ENCODE measurements around the gene HCRTR1. TPM values are rescaled to one million over a fixed set of nuclear protein-coding genes. Genes with fewer than 3 reads are reported as not detected.

The HCRTR1 gene
- total RNA-seq, 1 donor, result 0.27 TPM

GRCh38 chr1:31595836-31596736, 21.4 kb upstream of the HCRTR1 start:
- DNase-seq (ENCODE audit: low read depth in 2 of 3, low spot score in 2 of 3), result peak in 1 of 3 donors; percentile 42

DNA sequence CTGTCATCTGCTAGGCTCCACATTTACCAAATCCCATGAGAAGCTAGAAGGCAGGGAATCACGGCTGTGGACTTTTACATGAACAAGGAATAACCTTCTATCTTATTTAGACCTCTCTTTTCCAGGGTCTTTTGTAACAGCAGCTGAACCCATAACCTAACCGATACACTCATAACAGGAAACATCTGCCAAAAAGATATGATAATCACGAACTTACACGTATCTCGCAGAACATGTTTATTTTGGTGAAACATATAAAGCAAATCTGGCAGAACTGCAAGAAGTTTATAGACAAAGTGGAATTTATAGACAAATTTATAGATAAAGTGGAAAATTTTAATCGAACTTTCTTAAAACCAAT, 20.8 kb upstream of the HCRTR1 start:
- DNase-seq (ENCODE audit: low read depth in 2 of 3, low spot score in 2 of 3), result peak in 2 of 3 donors; percentile 79 to 91

DNA sequence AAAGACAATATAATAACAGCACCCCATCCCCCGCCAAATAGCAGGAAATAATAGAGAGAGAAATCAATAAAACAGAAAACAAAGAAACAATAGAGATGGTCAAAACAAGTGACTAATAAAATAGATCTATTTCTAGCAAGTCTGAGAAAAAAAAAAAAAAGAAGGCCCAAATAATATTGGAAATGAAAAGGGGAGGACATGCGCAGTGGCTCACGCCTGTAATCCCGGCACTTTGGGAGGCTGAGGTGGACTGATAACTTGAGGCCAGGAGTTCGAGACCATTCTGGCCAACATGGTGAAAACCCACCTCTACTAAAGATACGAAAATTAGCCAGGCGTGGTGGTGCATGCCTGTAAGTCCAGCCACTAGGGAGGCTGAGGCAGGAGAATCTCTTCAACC, 18.5 kb upstream of the HCRTR1 start:
- DNase-seq (ENCODE audit: low read depth in 2 of 3, low spot score in 2 of 3), result no peak

- no peak for DNase-seq (ENCODE audit: low read depth in 2 of 3, low spot score in 2 of 3)
Observed at GRCh38 chr1:31600641-31601040, 16.8 kb upstream of the HCRTR1 start.

GRCh38 chr1:31602081-31602480, 15.4 kb upstream of the HCRTR1 start:
- DNase-seq (ENCODE audit: low read depth in 2 of 3, low spot score in 2 of 3), result no peak

DNA sequence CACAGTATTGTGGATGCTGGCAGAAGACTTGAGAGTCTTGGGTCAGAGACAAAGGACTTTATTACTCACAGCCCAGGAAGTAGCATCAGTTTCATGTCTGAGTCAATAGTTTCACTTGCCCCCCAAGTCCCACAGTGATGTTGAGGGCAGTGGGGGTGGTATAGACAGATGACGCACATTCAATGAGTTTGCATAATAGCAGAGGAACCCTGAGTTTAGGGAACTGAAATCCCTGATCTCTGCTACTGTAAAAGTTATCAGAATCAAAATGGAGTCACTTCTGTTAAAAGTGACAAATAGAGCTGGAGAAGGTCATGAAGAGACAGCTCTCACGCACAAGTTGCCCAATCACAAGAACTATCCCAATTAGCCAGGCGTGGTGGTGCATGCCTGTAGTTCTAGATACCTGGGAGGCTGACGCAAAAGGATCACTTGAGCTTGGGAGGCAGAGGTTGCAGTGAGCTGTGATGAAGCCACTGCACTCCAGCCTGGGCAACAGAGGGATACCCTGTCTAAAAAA, 11.5 kb upstream of the HCRTR1 start:
- DNase-seq (ENCODE audit: low read depth in 2 of 3, low spot score in 2 of 3), result peak in 2 of 3 donors; percentile 26 to 45

DNA sequence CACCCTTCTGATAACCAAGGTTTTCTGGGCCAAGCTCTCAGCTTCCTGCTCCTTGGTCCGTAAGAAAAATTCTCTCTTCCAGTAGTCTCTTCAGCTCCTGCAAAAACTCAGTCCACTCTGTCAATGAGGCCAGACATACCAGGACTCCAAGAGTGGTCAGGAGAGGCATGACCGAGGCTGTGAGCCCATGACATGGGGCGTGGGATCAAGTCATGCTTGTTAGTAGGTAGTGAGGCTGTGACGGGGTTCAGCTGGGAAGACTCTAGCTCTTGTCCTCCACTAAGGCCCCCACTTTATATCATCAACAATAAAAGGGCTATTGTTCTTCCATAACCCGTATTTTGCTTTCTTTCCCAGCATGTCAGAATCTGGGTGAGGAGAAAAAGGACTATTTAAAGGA, 10.1 kb upstream of the HCRTR1 start:
- DNase-seq (ENCODE audit: low read depth in 2 of 3, low spot score in 2 of 3), result no peak

DNA sequence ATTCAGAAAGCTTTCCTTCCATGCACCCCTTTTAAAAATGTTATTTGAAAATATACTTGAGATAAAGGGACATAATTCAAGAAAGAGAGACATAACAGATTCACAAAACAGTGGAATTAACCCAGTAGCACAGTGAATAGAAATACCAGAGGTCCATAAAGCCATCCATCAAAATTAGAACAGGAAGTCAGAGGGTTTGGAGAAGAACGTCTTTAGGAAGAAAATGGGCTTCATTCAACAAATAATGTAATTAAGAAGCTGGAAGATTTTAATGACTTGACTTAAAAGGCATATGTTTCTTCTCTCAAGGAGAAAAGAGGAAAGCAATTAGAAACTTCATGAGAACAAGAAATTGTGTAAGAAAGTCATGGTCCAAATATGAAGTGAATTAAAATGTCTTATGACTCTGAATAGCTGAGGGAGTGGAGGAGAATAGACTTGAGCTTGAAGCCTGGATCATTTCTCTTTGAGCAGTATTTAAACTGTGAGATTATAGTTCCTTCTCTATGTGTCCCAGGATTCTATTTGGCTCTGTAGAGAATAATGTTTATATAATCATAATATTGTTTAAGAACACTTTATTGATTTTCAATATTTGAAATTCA, 7.9 kb upstream of the HCRTR1 start:
- no peak for DNase-seq (ENCODE audit: low read depth in 2 of 3, low spot score in 2 of 3)

GRCh38 chr1:31614414-31615005, 3.0 kb upstream of the HCRTR1 start:
- no peak for DNase-seq (ENCODE audit: low read depth in 2 of 3, low spot score in 2 of 3)

GRCh38 chr1:31615414-31615813, 2.1 kb upstream of the HCRTR1 start:
- no peak for DNase-seq (ENCODE audit: low read depth in 2 of 3, low spot score in 2 of 3)

DNA sequence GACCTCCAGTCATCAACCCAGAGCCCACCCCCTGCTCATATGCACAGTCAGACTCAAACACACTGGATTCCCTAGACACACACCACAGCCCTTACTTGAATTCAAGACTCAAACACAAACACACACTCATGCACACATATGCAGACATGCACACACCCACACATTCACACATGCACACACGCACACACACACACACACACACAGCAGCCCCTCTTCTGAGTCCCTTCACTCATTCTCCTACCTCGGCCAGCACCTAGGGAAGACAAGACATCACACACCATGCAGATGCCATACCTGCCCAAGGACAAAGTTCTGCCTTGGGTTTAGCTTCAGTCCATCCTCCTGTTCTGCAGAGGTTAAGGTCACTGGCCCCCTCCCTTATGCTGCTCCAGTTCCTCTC, 1.6 kb upstream of the HCRTR1 start:
- no peak for DNase-seq (ENCODE audit: low read depth in 2 of 3, low spot score in 2 of 3)

- DNase-seq (ENCODE audit: low read depth in 2 of 3, low spot score in 2 of 3), result peak in 2 of 3 donors; percentile 66 to 74
Observed at GRCh38 chr1:31617916-31618746, 642 bp downstream of the HCRTR1 start.

DNA sequence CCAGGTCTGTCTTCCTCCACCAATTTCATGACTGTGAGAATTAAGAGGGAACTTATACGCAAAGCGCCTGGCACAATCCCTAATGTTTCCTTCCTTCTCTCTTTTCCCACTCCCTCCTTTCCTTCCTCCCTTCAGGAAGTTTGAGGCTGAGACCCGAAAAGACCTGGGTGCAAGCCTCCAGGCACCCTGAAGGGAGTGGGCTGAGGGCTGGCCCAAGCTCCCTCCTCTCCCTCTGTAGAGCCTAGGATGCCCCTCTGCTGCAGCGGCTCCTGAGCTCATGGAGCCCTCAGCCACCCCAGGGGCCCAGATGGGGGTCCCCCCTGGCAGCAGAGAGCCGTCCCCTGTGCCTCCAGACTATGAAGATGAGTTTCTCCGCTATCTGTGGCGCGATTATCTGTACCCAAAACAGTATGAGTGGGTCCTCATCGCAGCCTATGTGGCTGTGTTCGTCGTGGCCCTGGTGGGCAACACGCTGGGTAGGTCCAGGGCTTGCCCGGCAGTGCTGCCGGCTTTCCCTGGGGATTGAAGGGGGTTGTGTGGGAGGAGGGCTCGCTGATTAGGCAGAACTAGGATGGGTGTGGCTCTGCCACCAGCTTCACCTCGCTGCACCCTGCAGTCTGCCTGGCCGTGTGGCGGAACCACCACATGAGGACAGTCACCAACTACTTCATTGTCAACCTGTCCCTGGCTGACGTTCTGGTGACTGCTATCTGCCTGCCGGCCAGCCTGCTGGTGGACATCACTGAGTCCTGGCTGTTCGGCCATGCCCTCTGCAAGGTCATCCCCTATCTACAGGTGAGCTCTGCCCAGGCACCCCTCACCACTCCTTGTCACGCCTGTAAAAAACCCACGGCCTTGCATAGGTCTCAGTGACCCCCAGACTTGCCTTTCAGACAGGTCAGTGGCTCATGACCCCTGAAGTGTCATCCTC, 1.7 kb downstream of the HCRTR1 start:
- no peak for DNase-seq (ENCODE audit: low read depth in 2 of 3, low spot score in 2 of 3)

DNA sequence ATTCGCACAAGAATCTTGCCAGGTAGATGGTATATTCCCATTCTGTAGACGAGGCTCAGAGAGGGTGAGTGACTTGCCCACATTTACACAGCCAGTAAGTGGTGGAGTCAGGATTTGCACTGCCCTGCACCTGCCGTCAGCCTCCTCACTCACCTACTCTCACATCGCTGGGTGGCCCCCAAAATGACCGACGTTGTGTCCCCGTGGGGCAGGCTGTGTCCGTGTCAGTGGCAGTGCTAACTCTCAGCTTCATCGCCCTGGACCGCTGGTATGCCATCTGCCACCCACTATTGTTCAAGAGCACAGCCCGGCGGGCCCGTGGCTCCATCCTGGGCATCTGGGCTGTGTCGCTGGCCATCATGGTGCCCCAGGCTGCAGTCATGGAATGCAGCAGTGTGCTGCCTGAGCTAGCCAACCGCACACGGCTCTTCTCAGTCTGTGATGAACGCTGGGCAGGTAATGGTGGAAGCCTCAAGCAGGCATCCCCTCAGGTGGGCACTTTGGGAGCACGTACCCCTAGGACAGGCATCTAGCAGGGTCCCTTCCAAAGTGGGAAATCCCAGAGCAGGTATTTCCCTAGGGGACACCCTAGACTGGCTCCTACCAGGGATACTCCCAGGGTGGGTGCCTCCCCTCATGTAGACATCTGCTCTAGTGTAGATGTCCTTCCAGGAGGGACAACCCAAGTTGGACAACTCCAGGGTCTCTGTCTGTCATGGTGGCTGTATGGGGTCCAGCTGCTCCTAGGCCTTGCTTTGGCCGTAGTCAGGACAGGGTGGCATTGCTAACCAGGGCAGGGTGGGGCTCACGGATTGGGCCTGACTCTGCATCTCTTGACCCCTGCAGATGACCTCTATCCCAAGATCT, 3.4 kb downstream of the HCRTR1 start:
- DNase-seq (ENCODE audit: low read depth in 2 of 3, low spot score in 2 of 3), result no peak

DNA sequence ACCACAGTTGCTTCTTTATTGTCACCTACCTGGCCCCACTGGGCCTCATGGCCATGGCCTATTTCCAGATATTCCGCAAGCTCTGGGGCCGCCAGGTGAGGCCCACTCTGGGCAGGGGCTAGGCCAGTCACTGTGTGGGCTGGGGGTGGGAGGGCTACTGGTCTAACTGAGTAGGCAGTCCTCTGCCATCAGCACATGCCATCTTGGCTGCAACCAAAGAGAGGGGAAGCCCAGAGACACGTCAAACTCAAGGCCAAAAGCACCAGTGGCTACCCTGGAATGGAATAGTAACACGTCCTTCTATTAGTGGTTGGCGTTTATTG, 4.0 kb downstream of the HCRTR1 start:
- no peak for DNase-seq (ENCODE audit: low read depth in 2 of 3, low spot score in 2 of 3)

DNA sequence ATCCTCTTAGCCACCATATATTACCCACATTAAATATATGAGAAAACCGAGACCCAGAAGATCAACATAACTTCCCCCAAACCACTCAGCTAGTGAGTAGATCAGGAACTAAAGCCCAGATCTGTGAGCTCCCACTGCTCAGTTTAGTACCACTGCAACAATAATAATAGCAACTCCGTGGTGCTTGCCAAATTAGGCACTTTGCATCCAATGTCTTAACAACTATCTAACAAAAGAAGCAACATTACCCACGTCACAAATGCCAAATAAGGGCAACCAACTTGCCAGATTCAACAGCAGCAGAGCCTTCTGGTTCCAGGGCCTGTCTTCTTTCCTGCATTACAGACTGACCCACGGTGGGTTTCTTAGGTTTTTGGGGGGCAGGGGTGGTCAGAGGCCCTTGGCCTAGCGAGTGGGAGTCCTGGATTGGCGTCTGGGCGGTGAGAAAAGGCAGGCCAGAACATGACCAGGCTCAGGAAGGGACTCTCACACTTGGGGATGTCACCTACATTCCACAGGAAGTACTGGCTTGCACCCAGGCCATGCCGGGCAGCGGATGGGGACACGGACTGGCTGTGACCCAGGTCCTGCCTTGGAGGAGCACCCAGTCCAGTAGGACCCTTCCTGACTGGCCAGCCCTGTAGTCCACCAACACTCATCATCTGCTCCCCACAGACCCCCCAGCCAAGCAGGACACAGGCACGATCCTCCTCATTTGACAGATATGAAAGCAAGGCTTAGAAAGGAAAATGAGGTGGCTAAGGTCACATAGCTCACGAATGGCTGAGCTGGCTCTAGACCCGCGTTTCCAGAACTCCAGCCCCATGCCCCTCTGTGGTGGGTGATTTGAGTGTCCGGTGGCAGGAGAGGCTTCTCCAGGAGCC, 4.6 kb downstream of the HCRTR1 start:
- DNase-seq (ENCODE audit: low read depth in 2 of 3, low spot score in 2 of 3), result no peak

- DNase-seq (ENCODE audit: low read depth in 2 of 3, low spot score in 2 of 3), result no peak
Observed at GRCh38 chr1:31623365-31623764, 5.9 kb downstream of the HCRTR1 start.

- no peak for DNase-seq (ENCODE audit: low read depth in 2 of 3, low spot score in 2 of 3)
Observed at GRCh38 chr1:31624309-31624708, 6.8 kb downstream of the HCRTR1 start.
